Stimulated activated CD8-positive, alpha-beta memory T cell treated with anti-CD3 and anti-CD28 coated beads, Interleukin-2, amount 100 ng/mL, for 48 hours (primary cell): ENCODE data around the gene LPO.

Experiments used
- DNase-seq, 2 donors: peaks; one replicate each; pipeline ENCODE4 v3.0.0-alpha.2; 2020; ENCODE audit warnings: low read depth in 2 of 2

LPO gene

GRCh38 chr17:58317421-58318064 is 79.2 kb downstream of the LPO start:
- peak; percentile 45 to 53 for DNase-seq

GRCh38 chr17:58318065-58318481 is 79.7 kb downstream of the LPO start:
- DNase-seq: no peak
